ENCODE measurements around the gene SH3TC1.

DNA sequence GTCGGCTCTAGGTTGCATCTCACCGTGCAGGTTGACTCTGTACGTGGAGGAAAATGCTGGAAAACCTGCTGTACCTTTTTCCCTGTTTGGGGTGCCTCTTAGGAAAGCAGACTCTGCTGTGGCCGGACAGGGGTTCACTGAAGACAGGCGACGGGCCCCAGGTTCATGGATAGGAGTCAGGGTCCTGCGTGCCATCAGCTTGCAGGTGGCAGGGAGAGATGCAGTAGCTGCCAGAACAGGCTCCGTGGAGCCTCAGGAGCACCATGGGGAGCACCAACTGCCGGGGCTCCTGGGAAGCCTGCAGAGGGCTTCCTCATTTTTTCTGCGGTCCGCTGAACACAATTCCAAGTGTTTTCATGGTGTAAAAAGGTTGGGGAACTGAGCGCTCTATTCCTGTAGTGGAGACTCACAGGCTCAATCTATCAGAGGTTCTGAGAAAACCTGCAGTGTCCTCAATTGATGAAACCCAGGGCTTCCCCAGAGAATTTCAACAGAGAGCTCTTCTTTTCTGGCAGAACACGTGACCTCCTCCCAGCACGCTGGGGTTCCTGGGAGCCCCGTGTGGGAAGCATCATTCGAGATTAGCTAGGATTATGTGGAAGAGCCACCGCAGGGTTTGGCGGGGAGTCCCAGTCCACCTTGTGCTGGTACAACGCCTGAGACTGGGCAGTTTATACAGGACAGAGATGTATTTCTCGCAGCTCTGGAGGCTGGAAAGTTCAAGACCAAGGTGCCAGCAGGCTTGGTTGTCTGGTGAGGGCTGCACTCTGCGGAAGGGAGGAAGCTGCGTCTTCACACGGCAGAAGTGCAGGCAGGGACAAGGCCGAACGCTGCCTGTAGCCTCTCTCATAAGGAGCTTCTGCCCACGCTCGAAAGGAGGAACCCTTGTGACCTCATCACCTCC, 72.1 kb downstream of the SH3TC1 start:
- TF ChIP-seq POLR2A (IDR thresholded peaks at IDR 0.05; ENCODE audit: low read length) = no peak
- TF ChIP-seq GATA1 (IDR thresholded peaks at IDR 0.05; ENCODE audit: low read depth, low read length) = no peak

Measured in erythroblast (primary cell).